AG10803 (cell line): Measurements from ENCODE around the gene MAP7D3.

Experiments
- DNase-seq: peaks from one replicate; pipeline ENCODE4 v3.0.0; 2010; ENCODE audit warnings: low read depth
- H3K4me3 ChIP-seq: 2 replicates; pipeline ENCODE4 v1.5.1; 2011; ENCODE audit warnings: mild to moderate bottlenecking, low read length, control low read depth
- CTCF ChIP-seq: conservative IDR thresholded peaks from 2 replicates; pipeline ENCODE4 v1.5.1; 2011; ENCODE audit warnings: mild to moderate bottlenecking, low read length, control low read depth, inconsistent platforms

Gene MAP7D3

GRCh38 chrX:136272325-136272724 is 21.1 kb upstream of the MAP7D3 start:
- H3K4me3 ChIP-seq, result no peak overlapping the region
- TF ChIP-seq CTCF, result peak; percentile 27; the same call in 1 of the 2 replicates
- DNase-seq, result peak; percentile 23

GRCh38 chrX:136271300-136271699 is 20.1 kb upstream of the MAP7D3 start:
- no peak for DNase-seq
- no peak overlapping the region for H3K4me3 ChIP-seq
- TF ChIP-seq CTCF, result no peak

GRCh38 chrX:136269921-136270320 is 18.7 kb upstream of the MAP7D3 start:
- no peak overlapping the region for H3K4me3 ChIP-seq
- TF ChIP-seq CTCF, result no peak
- DNase-seq, result no peak

- TF ChIP-seq CTCF, result peak; percentile 76
- DNase-seq, result peak; percentile 36
- no peak overlapping the region for H3K4me3 ChIP-seq
Observed at GRCh38 chrX:136268051-136269048, 17.1 kb upstream of the MAP7D3 start.

- no peak overlapping the region for H3K4me3 ChIP-seq
- DNase-seq, result no peak
- no peak for TF ChIP-seq CTCF
Observed at GRCh38 chrX:136266828-136267227, 15.6 kb upstream of the MAP7D3 start.

- no peak overlapping the region for H3K4me3 ChIP-seq
- no peak for TF ChIP-seq CTCF
- peak; percentile 4 for DNase-seq
Observed at GRCh38 chrX:136262812-136263315, 11.7 kb upstream of the MAP7D3 start.

- no peak overlapping the region for H3K4me3 ChIP-seq
- DNase-seq, result no peak
- TF ChIP-seq CTCF, result no peak
Observed at GRCh38 chrX:136262243-136262642, 11.0 kb upstream of the MAP7D3 start.
